ENCODE results near the gene KLHL2. TPM values are rescaled to one million over a fixed set of nuclear protein-coding genes. Genes with fewer than 3 reads are reported as not detected.

The KLHL2 gene
- total RNA-seq, 1 donor from 2014 or later = 22.1 TPM

DNA sequence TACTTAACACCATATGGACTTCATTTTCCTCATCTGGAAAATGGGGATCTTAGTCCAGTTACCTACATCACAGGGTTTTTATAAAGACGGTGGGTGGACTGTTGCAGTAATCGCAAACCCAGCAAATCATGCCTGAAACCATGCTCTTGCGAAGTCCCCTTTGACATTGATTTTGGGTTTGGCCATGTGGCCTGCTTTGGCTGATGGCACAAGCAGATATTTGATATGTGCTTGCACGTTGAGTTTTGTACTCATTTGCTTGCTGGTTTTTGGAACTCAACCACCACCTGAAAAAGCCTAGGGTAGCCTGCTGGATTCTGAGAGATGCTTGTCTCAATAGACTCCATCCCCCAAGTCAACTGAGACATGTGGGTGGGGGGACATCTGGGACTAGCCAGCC is 14.4 kb upstream of the KLHL2 start:
- Mint-ChIP-seq H3K9me3 (ENCODE audit: low read depth) (peaks cover 5% of the 10 kb centered on the region), H3K4me3 (ENCODE audit: low read depth) (no peak overlapping the region), H3K4me1 (ENCODE audit: low read depth) (no peaks in the 10 kb centered on the region), H3K36me3 (ENCODE audit: insufficient read depth) (no peaks in the 10 kb centered on the region), H3K27ac (no peak overlapping the region), H3K27me3 (no peaks in the 10 kb centered on the region)
- DNase-seq (ENCODE audit: low spot score, unreplicated experiment) = no peak
- TF ChIP-seq, protein P1, sequence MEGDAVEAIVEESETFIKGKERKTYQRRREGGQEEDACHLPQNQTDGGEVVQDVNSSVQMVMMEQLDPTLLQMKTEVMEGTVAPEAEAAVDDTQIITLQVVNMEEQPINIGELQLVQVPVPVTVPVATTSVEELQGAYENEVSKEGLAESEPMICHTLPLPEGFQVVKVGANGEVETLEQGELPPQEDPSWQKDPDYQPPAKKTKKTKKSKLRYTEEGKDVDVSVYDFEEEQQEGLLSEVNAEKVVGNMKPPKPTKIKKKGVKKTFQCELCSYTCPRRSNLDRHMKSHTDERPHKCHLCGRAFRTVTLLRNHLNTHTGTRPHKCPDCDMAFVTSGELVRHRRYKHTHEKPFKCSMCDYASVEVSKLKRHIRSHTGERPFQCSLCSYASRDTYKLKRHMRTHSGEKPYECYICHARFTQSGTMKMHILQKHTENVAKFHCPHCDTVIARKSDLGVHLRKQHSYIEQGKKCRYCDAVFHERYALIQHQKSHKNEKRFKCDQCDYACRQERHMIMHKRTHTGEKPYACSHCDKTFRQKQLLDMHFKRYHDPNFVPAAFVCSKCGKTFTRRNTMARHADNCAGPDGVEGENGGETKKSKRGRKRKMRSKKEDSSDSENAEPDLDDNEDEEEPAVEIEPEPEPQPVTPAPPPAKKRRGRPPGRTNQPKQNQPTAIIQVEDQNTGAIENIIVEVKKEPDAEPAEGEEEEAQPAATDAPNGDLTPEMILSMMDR (IDR thresholded peaks at IDR 0.05; ENCODE audit: unreplicated experiment) = no peak

GRCh38 chr4:165194368-165194767 is 13.0 kb upstream of the KLHL2 start:
- TF ChIP-seq, protein P1 (IDR thresholded peaks at IDR 0.05; ENCODE audit: unreplicated experiment) = no peak
- no peak for DNase-seq (ENCODE audit: low spot score, unreplicated experiment)
- no peaks in the 10 kb centered on the region for H3K36me3 Mint-ChIP-seq (ENCODE audit: insufficient read depth)
- H3K9me3 Mint-ChIP-seq (ENCODE audit: low read depth) = no peaks in the 10 kb centered on the region
- H3K27ac Mint-ChIP-seq = no peak overlapping the region
- no peaks in the 10 kb centered on the region for H3K4me1 Mint-ChIP-seq (ENCODE audit: low read depth)
- H3K27me3 Mint-ChIP-seq = no peaks in the 10 kb centered on the region
- H3K4me3 Mint-ChIP-seq (ENCODE audit: low read depth) = no peak overlapping the region

GRCh38 chr4:165198329-165198728 is 9.0 kb upstream of the KLHL2 start:
- H3K27ac Mint-ChIP-seq = no peak overlapping the region
- no peaks in the 10 kb centered on the region for H3K36me3 Mint-ChIP-seq (ENCODE audit: insufficient read depth)
- no peaks in the 10 kb centered on the region for H3K27me3 Mint-ChIP-seq
- no peak for DNase-seq (ENCODE audit: low spot score, unreplicated experiment)
- H3K9me3 Mint-ChIP-seq (ENCODE audit: low read depth) = no peaks in the 10 kb centered on the region
- no peak overlapping the region for H3K4me3 Mint-ChIP-seq (ENCODE audit: low read depth)
- TF ChIP-seq, protein P1 (IDR thresholded peaks at IDR 0.05; ENCODE audit: unreplicated experiment) = no peak
- H3K4me1 Mint-ChIP-seq (ENCODE audit: low read depth) = no peaks in the 10 kb centered on the region

- Mint-ChIP-seq H3K27me3 (peaks cover 4% of the 10 kb centered on the region), H3K9me3 (ENCODE audit: low read depth) (no peaks in the 10 kb centered on the region), H3K27ac (no peak overlapping the region), H3K36me3 (ENCODE audit: insufficient read depth) (no peaks in the 10 kb centered on the region), H3K4me3 (ENCODE audit: low read depth) (no peak overlapping the region), H3K4me1 (ENCODE audit: low read depth) (no peaks in the 10 kb centered on the region)
- TF ChIP-seq, protein P1 (IDR thresholded peaks at IDR 0.05; ENCODE audit: unreplicated experiment) = no peak
- DNase-seq (ENCODE audit: low spot score, unreplicated experiment) = no peak
These were observed 8.1 kb upstream of the KLHL2 start for GRCh38 chr4:165199286-165199685.

DNA sequence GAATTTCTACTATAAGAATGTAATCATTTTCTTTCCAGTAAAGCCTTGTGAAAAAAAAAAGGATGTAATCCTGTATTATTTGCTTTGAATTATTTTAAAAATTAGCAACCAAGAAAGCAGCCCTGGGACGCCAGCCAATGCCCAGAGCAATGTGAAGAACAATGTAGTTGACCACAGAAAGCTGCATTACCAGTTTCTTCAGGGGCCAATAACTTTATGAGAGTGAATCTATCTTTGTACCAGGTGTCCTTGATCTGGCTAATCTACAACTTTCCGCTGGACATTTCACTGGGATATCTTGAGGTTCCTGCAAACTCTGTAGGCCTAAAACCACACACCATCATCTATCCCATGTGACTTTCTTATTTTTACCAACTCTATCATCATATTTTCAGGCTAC is 7.6 kb upstream of the KLHL2 start:
- TF ChIP-seq, protein P1 (IDR thresholded peaks at IDR 0.05; ENCODE audit: unreplicated experiment) = no peak
- no peaks in the 10 kb centered on the region for H3K4me1 Mint-ChIP-seq (ENCODE audit: low read depth)
- H3K9me3 Mint-ChIP-seq (ENCODE audit: low read depth) = no peaks in the 10 kb centered on the region
- no peak overlapping the region for H3K4me3 Mint-ChIP-seq (ENCODE audit: low read depth)
- no peak for DNase-seq (ENCODE audit: low spot score, unreplicated experiment)
- H3K27me3 Mint-ChIP-seq = peaks cover 4% of the 10 kb centered on the region
- H3K36me3 Mint-ChIP-seq (ENCODE audit: insufficient read depth) = no peaks in the 10 kb centered on the region
- no peak overlapping the region for H3K27ac Mint-ChIP-seq
